GM21515 (cell line): ENCODE measurements around the gene PRR14L.
"Not testable (repeated sequence)": the region's sequence is repeated elsewhere in the genome, so short reads cannot be mapped to it uniquely, and the experiment has no call there.

Source experiments
- ATAC-seq: cut with Tn5 transposase; IDR thresholded peaks from one replicate; pipeline ENCODE4 v1.9.1; 2021; ENCODE audit not compliant: unreplicated experiment

Gene PRR14L

DNA sequence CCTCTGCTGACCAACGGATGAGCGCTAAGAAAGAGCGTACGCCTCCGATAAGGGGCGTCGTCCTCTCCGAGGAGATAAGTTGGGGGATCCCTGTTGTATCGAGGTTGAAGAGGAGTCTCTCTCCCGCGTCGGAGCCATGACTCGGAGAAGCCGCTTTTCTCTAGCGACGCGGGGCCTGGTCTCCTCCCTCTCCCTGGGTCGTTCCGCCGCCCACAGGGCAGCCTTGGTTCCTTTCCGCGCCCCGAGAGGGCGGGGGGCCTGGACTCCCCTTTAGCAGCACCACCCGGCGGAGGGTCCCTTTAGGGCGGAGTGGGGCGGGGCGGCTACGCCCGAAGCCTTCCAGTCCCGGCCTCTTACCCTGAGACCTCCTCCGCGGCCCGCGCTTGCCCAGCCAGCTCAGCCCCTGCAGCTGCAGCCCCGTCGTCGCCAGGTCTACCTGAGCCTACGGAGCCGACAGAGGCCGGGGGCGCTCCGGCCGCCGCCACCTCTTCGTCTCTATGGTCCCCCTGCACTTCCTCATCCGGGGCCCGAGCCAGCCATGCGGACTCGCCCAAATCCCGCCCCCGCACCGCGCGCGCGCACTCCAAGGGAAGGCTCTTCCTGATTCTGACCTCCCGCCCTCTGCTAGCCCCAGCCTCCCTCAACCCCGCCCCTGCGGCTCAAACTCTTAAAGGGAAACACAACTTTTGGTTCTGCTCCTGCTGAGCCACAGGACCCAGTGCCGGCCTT lies at the start of gene PRR14L:
PRR14L (minus strand) TSS at position 497 of the 729 bp plus-strand sequence. CDS start 11,272 bp downstream, outside the sequence.
- peak; percentile 62 for ATAC-seq

DNA sequence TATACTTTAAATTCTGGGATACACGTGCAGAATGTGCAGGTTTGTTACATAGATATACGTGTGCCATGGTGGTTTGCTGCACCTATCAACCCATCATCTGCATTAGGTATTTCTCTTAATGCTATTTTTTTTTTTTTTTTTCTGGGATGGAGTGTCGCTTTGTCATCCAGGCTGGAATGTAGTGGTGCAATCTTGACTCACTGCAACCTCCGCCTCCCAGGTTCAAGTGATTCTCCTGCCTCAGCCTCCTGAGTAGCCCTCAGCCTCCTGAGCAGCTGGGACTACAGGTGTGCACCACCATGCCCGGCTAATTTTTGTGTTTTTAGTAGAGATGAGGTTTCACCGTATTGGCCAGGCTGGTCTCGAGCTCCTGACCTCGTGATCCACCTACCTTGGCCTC lies 49.4 kb upstream of the PRR14L start:
- ATAC-seq, result not testable (repeated sequence)

DNA sequence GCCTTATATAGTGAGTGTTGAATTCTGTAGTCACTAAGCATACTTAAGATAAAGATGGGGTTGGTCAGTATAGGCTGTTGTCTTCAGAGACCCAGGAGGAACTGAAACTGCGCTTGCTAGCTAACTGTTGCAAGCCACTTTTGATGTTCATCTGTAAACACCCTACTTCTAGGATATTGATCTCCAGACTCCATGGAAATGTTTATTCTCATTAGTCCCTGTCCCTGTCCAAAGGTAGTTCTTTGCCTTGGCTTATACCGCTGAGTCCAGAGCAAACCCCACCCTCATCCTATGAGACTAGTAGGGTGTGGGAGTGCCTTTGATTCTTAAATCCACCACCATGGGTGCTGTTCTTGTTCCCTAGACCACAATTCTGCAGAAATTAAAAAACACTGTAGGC lies 40.3 kb upstream of the PRR14L start:
- ATAC-seq, result peak; percentile 55

DNA sequence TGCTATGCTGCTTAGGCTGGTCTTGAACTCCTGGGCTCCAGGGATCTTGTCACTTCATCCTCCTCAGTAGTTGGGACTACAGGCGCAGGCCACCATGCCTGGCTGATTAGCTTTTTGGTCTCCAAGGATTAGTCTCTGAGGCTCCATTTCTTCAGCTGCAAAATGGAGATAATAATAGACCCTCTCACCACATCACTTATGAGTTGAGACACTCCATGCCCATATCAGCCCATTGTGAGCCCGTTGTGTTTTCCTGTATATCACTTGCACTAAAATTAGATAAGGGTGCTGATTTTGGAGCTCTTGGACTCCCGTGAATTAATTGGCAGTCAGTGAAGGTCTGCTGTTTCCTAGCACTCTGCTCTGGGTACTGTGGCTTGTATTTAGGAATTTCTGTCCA lies 39.9 kb upstream of the PRR14L start:
- no peak for ATAC-seq

DNA sequence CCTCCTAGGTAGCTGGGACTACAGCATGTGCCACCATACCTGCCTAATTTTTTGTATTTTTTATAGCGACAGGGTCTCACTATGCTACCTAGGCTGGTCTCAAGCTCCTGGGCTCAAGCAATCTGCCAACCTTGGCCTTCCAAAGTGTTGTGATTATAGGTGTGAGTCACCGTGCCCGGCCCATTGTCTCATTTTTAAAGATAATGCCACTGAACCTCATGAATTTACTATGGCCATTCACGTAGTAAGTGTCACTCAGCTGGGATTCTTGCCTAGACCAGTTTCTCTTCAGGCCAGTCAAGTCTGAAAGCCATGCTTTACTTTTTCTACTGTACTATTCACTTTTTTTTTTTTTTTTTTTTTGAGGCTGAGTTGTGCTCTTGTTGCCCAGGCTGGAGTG lies 26.3 kb upstream of the PRR14L start:
- no peak for ATAC-seq

DNA sequence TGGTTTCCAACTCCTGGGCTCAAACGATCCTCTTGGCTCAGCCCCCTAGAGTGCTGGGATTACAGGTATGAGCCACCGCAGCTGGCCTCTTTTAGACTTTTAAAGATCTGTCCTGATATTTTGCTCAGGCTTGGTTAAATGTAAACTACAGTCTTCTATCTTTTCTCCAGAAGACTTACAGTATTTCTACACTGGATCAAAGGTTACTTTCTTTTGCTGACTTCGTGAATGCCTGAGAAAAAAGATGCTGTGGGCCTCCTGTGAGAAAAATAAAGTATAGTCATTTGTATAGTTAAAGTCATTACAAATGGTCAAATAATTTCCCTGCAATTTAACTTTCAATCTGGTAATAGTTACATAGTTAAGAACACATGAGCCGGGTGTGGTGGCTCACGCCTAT lies 23.5 kb upstream of the PRR14L start:
- ATAC-seq, result no peak

DNA sequence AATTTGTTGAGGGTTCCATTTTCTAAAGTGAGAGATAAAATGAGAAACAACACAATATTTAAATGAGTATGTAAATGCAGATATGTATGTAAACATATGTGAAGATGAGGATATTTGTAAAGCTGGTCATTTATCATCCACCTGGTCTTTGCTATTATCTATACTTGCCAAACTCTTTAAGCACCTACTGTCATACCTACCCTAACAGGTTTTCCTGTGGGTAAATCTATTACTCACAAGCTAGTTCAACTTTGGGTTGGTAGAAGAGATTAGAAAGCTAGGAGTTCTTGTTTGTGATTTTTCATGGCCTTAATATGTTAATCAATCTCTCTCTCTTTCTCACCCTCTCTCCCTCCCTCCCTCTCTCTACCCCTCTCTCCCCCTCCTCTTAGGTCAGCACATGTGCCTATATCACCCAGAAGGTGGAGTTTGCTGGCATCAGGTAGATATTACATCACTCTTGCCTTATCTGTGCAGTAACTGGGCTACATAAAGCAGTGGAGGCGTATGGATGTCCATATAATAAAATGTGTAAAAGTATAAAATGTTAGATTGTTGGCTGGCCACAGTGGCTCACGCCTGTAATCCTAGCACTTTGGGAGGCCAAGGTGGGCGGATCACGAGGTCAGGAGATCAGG lies 18.6 kb upstream of the PRR14L start:
- no peak for ATAC-seq

DNA sequence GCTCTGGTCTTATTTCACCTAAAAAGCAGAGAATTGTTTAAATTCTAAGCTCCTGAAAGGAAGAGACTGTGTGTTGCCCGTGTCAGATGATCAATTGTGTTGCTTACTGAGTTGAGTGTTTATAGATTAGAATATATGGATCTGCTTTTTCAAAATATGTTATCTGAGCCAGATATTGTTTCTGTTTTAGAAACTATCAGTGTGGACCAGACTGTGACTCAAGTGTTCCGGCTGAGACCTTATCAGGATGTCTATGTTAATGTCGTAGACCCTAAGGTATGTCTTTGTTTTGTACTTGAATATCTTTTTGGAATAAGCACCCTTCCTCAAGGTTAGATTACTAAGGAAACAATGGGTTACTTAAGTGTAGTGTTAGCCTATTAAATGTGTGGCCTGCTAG lies 14.9 kb upstream of the PRR14L start:
- no peak for ATAC-seq

DNA sequence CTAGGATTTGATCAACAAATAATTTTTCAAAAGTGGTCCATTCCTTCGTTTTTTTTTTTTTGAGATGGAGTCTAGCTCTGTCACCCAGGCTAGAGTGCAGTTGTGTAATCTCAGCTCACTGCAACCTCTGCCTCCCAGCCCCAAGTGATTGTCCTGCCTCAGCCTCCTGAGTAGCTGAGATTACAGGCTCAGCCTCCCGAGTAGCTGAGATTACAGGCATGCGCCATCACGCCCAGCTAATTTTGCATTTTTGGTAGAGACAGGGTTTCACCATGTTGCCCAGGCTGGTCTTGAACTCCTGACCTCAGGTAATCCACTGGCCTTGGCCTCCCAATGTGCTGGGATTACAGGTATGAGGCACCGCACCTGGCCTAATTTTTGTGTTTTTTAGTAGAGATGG lies 8.9 kb upstream of the PRR14L start:
- not testable (repeated sequence) for ATAC-seq

DNA sequence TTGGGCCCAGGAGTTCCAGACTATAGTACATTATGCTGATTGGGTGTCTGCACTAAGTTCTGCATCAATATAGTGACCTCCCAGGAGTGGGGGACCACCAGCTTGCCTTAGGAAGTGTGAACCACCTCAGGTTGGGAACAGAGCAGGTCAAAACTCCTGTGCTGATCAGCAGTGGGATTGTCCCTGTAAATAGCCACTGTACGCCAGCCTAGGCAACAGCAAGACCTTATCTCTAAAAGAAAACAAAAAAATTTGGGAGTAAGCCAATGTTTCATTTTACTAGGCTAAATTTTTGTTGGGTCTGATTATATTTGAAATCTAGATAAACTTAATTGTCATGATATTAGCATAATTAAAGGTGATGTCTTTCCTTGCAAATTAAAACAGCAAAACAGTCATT lies 7.3 kb upstream of the PRR14L start:
- no peak for ATAC-seq

DNA sequence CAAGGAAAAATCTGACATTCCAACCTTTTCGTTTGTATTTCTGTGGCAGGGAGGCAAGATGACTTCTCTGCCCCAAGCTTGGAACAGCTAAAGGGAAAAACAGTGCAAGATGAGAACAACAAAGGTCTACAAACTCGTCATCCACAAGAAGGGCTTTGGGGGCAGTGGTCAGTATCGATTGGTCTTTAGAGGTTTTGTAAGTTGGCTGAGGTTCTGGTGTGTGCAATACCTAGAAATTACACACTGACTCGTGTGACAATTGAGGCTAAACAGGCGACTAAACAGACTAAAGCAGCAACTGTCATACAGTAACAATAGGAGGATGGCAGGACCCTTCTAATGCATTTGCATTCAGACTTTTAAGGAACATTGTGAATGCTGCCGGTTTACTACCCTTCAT lies 4.9 kb upstream of the PRR14L start:
- ATAC-seq, result no peak

DNA sequence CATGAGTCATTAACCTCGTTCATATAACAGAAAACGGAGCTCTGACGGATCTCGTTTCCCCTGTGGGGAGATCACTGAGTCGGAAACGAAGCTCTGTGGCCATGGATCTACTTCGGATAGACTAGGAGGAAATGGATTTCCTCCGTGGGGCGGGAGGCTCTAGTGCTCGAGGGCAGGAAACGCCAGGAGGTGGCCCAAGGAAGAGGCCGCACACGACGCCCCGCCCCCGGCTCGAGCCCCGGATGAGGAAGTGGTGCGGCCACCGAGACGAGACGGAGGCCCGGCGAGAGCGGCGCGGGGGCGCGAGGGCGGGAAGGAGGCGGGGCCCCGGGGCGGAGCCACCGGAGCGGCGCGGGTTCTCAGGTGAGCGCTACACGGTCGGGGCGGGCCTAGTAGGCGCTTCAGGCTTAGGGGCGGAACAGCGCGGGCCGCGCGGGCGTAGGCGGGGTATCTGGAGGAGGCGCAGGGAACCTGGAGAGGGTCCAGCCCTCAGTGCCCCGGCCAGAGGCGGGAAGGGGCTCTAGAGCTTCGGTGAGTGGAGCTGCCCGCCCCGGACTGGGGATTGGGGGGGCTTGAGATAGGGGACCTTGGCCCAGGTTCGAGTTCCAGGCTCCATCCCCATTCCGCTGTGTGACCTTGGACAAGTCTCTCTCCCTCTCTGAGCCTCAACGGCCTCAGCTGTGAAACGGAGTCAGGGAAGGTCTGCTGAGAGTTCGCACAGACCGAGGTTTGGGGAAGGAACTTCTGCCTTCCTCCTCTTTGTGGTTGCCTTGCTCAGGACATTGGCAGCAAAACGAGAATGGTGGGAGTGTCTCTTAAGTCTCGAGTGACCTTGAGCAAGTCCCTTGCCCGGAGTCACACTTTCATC lies 3.9 kb upstream of the PRR14L start, which contains the start of gene DEPDC5:
DEPDC5 (plus strand) TSS at position 386 of the 868 bp plus-strand sequence. CDS start 903 bp downstream, outside the sequence.
- ATAC-seq, result peak; percentile 66

DNA sequence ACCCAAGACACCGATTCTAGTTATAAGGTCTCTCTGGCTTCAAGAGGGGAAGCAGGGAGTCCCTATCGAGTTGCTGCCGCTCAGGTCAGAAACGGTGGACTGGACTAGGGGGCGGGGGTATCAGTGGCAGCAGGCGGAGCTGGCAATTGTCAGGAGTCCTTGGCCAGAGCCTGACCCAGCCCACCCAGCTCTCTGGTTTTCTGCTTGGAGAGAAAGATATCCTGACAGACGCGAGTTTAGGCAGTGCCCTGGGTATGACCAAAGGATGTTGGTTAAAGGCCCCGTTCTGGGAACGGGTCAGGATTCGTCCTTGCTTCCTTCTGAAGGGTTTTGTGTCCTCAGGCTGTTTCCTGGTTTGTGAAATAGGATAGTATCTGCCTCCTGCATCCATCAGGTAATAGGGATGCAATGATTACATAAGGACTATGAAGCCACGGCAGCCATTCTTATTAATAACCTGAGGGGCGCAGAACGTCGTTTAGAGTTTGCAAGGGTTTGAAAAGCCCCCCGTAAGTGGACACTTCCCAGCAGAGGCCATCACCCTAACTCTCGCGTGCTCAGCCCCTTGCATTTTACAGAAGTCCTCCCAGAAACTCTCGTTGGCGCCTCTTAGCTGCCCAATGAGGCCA lies 3.2 kb upstream of the PRR14L start:
- ATAC-seq, result peak; percentile 10

DNA sequence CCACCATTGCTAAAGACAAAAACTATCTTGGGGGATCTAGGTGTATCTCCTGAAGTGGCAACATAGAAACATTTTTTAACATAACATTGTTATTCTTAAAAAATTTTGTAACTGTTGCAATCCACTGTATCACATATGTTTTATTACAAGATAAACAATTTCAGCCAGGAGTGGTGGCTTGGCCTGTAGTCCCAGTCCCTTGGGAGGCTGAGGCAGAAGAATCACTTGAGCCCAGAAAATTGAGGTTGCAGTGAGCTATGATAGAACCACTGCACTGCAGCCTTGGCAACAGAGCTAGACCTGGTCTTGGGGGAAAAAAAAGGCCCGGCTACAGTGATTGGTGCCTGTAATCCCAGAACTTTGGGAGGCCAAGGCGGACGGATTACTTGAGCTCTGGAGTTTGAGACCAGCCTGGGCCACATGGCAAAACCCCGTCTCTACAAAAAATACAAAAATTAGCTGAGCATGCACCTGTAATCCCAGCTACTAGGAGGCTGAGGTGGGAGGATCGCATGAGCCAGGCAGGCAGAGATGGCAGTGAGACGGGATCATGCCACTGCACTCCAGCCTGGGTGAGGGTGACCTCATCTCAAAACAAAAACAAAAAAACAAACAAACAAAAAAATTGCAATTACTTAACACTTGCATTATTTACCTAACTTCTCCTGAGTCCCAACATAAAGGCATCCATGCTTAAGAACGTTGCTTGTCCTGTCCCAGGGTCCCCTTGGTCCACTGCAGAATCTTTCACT lies 2.3 kb upstream of the PRR14L start:
- ATAC-seq, result no peak

DNA sequence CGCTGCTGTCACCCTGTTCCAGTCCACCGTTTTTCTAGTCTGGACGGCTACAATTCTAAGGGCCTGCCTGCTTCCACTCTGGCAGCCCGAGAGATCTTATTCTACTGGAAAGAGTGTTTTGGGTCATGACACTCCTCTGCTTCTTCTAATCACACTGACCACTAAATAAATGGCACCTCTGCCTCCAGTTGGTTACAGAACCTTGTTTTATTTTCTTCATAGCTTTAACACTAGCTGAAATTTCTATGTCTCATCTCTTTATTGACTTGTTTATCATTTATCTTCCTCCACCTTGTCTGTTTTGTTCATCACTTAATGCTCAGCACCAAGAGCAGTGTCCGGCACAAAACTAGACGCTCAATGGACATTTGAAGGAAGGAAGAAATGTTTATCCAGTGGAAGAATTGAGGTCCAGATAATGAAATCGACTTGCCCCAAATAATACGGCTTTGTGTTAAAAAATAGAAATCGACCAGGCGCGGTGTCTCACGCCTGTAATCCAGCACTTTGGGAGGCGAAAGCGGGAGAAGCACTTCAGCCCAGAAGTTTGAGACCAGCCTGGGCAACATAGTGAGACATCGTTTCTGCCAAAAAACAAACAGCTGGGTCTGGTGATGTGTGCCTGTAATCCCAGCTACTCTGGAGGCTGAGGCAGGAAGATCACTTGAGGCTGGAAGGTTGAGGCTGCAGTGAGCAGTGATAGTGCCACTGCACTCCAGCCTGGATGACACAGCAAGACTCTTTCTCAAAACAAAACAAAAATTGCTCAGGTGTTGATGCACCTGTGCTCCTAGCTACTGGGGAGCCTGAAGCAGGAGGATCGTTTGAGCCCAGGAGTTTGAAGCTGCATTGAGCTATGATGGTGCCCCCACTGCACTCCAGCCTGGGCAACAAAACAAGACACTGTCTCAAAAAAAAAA lies 693 bp upstream of the PRR14L start:
- no peak for ATAC-seq

DNA sequence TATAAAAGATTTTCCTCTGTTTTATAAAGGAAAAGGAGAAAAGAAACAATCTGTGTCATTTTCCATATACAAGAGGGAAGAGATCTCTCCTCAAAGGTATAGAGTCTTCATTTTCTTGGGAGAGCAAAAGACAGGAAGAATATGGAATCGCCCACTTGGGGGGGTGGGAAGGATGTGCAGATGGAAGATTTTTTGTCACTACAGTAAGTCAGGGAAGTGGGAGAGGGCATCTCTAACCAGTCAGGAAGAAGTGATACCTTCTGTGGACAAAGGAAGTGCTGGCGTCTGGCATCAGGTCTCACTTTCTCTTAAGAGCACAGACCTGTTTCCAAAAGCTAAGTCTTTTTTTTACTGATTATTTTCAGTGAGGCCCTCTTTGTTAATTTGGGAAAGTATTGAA lies 1.4 kb downstream of the PRR14L start:
- ATAC-seq, result no peak

DNA sequence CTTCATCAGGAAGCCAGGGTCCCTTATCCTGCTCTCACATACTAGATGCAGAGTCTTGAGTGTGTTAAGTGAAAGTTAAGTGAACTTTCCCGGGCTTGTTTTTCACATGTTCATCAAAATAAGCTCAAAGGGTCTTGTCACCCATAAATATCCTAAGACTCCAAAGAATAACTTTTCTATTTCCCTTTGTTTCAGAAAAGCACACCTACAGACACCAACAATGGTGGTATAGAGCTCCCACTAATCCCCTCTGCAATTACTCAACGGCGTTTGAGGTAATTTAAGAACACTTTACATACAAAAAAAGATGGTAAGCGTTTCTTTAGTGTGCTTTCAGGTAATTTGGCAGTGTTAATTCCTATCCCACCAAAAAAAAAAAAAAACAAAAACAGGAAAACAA lies 2.5 kb downstream of the PRR14L start:
- ATAC-seq, result no peak

DNA sequence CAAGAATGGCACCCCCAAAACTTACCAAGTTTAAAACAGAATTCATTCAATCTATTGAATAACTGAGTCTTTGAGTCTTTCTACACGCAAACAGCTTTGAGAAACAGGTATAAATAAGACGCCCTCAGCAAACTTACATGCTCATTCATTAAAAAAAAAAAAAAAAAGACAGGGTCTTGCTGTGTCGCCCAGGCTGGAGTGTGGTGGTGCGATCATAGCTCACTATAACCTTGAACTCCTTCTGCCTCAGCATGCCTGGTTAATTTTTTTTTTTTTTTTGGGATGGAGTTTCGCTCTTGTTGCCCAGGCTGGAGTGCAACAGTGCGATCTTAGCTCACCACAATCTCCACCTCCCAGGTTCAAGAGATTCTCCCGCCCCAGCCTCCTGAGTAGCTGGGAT lies 6.1 kb downstream of the PRR14L start:
- ATAC-seq, result no peak

DNA sequence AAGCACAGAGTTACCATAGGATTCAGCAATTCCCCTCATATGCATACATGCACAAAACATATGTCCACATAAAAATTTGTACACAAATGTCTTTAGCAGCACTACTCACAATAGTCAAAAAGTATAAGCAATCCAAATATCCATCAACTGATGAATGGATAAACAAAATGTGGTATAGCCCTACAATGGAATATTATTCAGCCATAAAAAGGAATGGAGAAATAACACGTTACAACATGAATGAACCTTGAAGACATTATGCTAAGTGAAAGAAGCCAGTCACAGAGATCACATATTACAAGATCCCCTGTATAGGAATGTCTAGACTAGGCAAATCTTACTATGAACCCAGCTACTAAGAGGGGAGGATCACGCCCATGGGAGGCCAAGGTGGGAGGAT lies 7.2 kb downstream of the PRR14L start:
- ATAC-seq, result no peak
